ENCODE measurements around the gene ADSL. TPM values are rescaled to one million over a fixed set of nuclear protein-coding genes. Genes with fewer than 3 reads are reported as not detected.

The ADSL gene
- total RNA-seq, 1 donor: 155 TPM

GRCh38 chr22:40428796-40429195, 82.5 kb downstream of the ADSL start:
- peaks cover 54% of the 10 kb centered on the region for H3K36me3 ChIP-seq (ENCODE audit: insufficient read depth, low read length)
- H3K4me2 ChIP-seq (ENCODE audit: insufficient read depth, low read length): no peak overlapping the region
- TF ChIP-seq CTCF (IDR thresholded peaks at IDR 0.05; ENCODE audit: extremely low read depth, low read depth, low read length): no peak
- H3K27me3 ChIP-seq (ENCODE audit: insufficient read depth, low read length): no peaks in the 10 kb centered on the region
- DNase-seq (ENCODE audit: insufficient read length, low spot score, missing footprints): no peak
- H2AFZ ChIP-seq (ENCODE audit: low read length): no peak overlapping the region
- no peak overlapping the region for H3K27ac ChIP-seq (ENCODE audit: low read depth, low read length)
- H3K4me3 ChIP-seq (ENCODE audit: insufficient read depth, low read length): no peak overlapping the region
- no peaks in the 10 kb centered on the region for H3K9me3 ChIP-seq (ENCODE audit: low read depth, low read length)
- peaks cover 17% of the 10 kb centered on the region for H3K79me2 ChIP-seq (ENCODE audit: insufficient read depth, low read length)
- H4K20me1 ChIP-seq (ENCODE audit: insufficient read depth, low read length): peaks cover 24% of the 10 kb centered on the region
- no peaks in the 10 kb centered on the region for H3K4me1 ChIP-seq (ENCODE audit: insufficient read depth, low read length)

- H3K36me3 ChIP-seq (ENCODE audit: insufficient read depth, low read length): peaks cover 49% of the 10 kb centered on the region
- TF ChIP-seq CTCF (IDR thresholded peaks at IDR 0.05; ENCODE audit: extremely low read depth, low read depth, low read length): no peak
- H3K27me3 ChIP-seq (ENCODE audit: insufficient read depth, low read length): no peaks in the 10 kb centered on the region
- H3K4me3 ChIP-seq (ENCODE audit: insufficient read depth, low read length): no peak overlapping the region
- H4K20me1 ChIP-seq (ENCODE audit: insufficient read depth, low read length): peaks cover 18% of the 10 kb centered on the region
- peak; percentile 60 for DNase-seq (ENCODE audit: insufficient read length, low spot score, missing footprints)
- no peaks in the 10 kb centered on the region for H3K4me1 ChIP-seq (ENCODE audit: insufficient read depth, low read length)
- H3K4me2 ChIP-seq (ENCODE audit: insufficient read depth, low read length): no peak overlapping the region
- H3K9me3 ChIP-seq (ENCODE audit: low read depth, low read length): no peaks in the 10 kb centered on the region
- H2AFZ ChIP-seq (ENCODE audit: low read length): no peak overlapping the region
- peaks cover 17% of the 10 kb centered on the region for H3K79me2 ChIP-seq (ENCODE audit: insufficient read depth, low read length)
- H3K27ac ChIP-seq (ENCODE audit: low read depth, low read length): no peak overlapping the region
Observed at GRCh38 chr22:40429481-40429880, 83.2 kb downstream of the ADSL start.

GRCh38 chr22:40430991-40431390, 84.7 kb downstream of the ADSL start:
- Histone ChIP-seq H3K27me3 (ENCODE audit: insufficient read depth, low read length) (no peaks in the 10 kb centered on the region), H3K4me2 (ENCODE audit: insufficient read depth, low read length) (no peak overlapping the region), H3K36me3 (ENCODE audit: insufficient read depth, low read length) (peaks cover 48% of the 10 kb centered on the region), H3K4me3 (ENCODE audit: insufficient read depth, low read length) (no peak overlapping the region), H3K79me2 (ENCODE audit: insufficient read depth, low read length) (peaks cover 26% of the 10 kb centered on the region), H2AFZ (ENCODE audit: low read length) (no peak overlapping the region), H4K20me1 (ENCODE audit: insufficient read depth, low read length) (peaks cover 12% of the 10 kb centered on the region), H3K27ac (ENCODE audit: low read depth, low read length) (no peak overlapping the region), H3K9me3 (ENCODE audit: low read depth, low read length) (no peaks in the 10 kb centered on the region), H3K4me1 (ENCODE audit: insufficient read depth, low read length) (peaks cover 2% of the 10 kb centered on the region)
- TF ChIP-seq CTCF (IDR thresholded peaks at IDR 0.05; ENCODE audit: extremely low read depth, low read depth, low read length): no peak
- DNase-seq (ENCODE audit: insufficient read length, low spot score, missing footprints): no peak

GRCh38 chr22:40432157-40432556, 85.9 kb downstream of the ADSL start:
- Histone ChIP-seq H3K36me3 (ENCODE audit: insufficient read depth, low read length) (peaks cover 37% of the 10 kb centered on the region), H3K27ac (ENCODE audit: low read depth, low read length) (no peak overlapping the region), H3K4me3 (ENCODE audit: insufficient read depth, low read length) (no peak overlapping the region), H3K9me3 (ENCODE audit: low read depth, low read length) (no peaks in the 10 kb centered on the region), H3K4me2 (ENCODE audit: insufficient read depth, low read length) (no peak overlapping the region), H3K4me1 (ENCODE audit: insufficient read depth, low read length) (peaks cover 13% of the 10 kb centered on the region), H3K79me2 (ENCODE audit: insufficient read depth, low read length) (peaks cover 22% of the 10 kb centered on the region), H3K27me3 (ENCODE audit: insufficient read depth, low read length) (no peaks in the 10 kb centered on the region), H2AFZ (ENCODE audit: low read length) (no peak overlapping the region), H4K20me1 (ENCODE audit: insufficient read depth, low read length) (peaks cover 11% of the 10 kb centered on the region)
- TF ChIP-seq CTCF (IDR thresholded peaks at IDR 0.05; ENCODE audit: extremely low read depth, low read depth, low read length): no peak
- peak; percentile 36 for DNase-seq (ENCODE audit: insufficient read length, low spot score, missing footprints)

All from osteoblast (primary cell).